ENCODE results near the gene GPATCH2L.

Gene GPATCH2L

GRCh38 chr14:76193696-76194095 lies 42.0 kb downstream of the GPATCH2L start:
- H3K4me1 Mint-ChIP-seq, result peaks cover 5% of the 10 kb centered on the region
- peaks cover 47% of the 10 kb centered on the region for H3K36me3 Mint-ChIP-seq (ENCODE audit: insufficient read depth)
- no peaks in the 10 kb centered on the region for H3K27me3 Mint-ChIP-seq
- DNase-seq (ENCODE audit: low spot score in 2 of 2) (no peak), ATAC-seq (replicated peaks; ENCODE audit: extremely low read depth, poor library complexity, severe bottlenecking) (no peak)
- no peak overlapping the region for H3K27ac Mint-ChIP-seq (ENCODE audit: low read depth)
- H3K9me3 Mint-ChIP-seq, result no peaks in the 10 kb centered on the region
- no peak overlapping the region for H3K4me3 Mint-ChIP-seq

- Mint-ChIP-seq H3K36me3 (ENCODE audit: insufficient read depth) (peaks cover 47% of the 10 kb centered on the region), H3K9me3 (no peaks in the 10 kb centered on the region), H3K27me3 (no peaks in the 10 kb centered on the region), H3K27ac (ENCODE audit: low read depth) (no peak overlapping the region), H3K4me3 (no peak overlapping the region), H3K4me1 (no peaks in the 10 kb centered on the region)
- ATAC-seq (replicated peaks; ENCODE audit: extremely low read depth, poor library complexity, severe bottlenecking) (no peak), DNase-seq (ENCODE audit: low spot score in 2 of 2) (no peak)
These were observed 42.6 kb downstream of the GPATCH2L start for GRCh38 chr14:76194327-76194726.

GRCh38 chr14:76195003-76195402 lies 43.3 kb downstream of the GPATCH2L start:
- Mint-ChIP-seq H3K36me3 (ENCODE audit: insufficient read depth) (peaks cover 48% of the 10 kb centered on the region), H3K27me3 (no peaks in the 10 kb centered on the region), H3K4me1 (no peaks in the 10 kb centered on the region), H3K9me3 (no peaks in the 10 kb centered on the region), H3K27ac (ENCODE audit: low read depth) (no peak overlapping the region), H3K4me3 (no peak overlapping the region)
- no peak for DNase-seq (ENCODE audit: low spot score in 2 of 2)
- ATAC-seq (replicated peaks; ENCODE audit: extremely low read depth, poor library complexity, severe bottlenecking), result no peak

DNA sequence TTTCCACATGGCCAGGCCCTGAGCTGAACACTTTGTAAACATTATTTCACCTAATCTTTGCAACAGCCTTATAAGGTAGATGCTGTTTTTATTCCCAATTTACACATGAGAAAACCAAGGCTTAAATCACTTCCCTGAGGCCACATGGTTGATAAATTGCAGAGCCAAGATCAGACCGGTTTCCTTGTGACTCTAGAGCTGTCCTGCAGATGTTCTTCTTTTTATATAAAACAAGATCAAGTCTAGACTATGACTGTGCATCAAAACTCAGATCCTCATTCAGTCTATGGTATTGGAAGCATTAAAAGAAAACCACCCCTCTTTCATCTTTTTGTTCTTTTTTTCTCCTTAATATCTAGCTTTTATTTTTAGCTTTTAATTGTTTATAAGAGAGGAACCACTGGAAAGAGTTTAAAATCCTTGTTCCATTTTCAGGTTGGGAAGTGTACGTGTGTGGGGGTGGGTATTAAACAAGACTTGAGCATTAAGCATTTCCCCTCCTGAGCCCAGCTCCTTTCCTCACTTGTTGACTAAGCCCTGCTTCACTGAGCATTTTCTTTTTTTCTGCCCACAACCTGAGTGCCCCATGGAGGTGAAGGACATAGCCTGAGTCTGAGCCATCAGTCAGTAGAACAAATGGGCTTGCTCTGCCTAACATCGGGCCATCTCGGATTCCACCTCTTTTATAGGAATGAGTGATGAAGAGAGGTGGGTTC lies 45.4 kb downstream of the GPATCH2L start:
- DNase-seq (ENCODE audit: low spot score in 2 of 2) (no peak), ATAC-seq (replicated peaks; ENCODE audit: extremely low read depth, poor library complexity, severe bottlenecking) (no peak)
- Mint-ChIP-seq H3K27ac (ENCODE audit: low read depth) (no peak overlapping the region), H3K36me3 (ENCODE audit: insufficient read depth) (peaks cover 45% of the 10 kb centered on the region), H3K9me3 (no peaks in the 10 kb centered on the region), H3K27me3 (no peaks in the 10 kb centered on the region), H3K4me1 (no peaks in the 10 kb centered on the region), H3K4me3 (no peak overlapping the region)

DNA sequence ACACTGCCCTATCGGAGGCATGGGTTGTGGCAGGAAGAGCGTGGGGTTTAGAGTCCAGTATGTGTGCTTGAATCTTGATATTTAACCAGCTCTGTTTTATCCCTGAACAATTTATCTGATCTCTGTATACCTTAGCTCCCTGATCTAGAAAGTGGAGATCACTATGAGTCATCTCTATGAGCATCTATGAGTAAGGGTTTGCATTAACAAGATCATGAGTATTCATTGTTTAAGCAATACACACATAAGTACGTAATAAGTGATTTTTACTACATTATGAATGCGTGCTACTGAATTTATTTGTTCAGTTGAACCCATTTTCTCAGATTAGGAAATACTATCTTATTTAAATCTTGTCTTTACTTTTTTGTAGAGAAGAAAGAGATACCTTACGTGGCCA lies 49.4 kb downstream of the GPATCH2L start:
- DNase-seq (ENCODE audit: low spot score in 2 of 2), result no peak
- Mint-ChIP-seq H3K4me1 (no peaks in the 10 kb centered on the region), H3K27ac (ENCODE audit: low read depth) (no peak overlapping the region), H3K27me3 (no peaks in the 10 kb centered on the region), H3K9me3 (no peaks in the 10 kb centered on the region), H3K36me3 (ENCODE audit: insufficient read depth) (peaks cover 45% of the 10 kb centered on the region), H3K4me3 (no peak overlapping the region)
- no peak for ATAC-seq (replicated peaks; ENCODE audit: extremely low read depth, poor library complexity, severe bottlenecking)

GRCh38 chr14:76203086-76204001 lies 51.6 kb downstream of the GPATCH2L start:
- Mint-ChIP-seq H3K27me3 (no peaks in the 10 kb centered on the region), H3K36me3 (ENCODE audit: insufficient read depth) (peaks cover 30% of the 10 kb centered on the region), H3K9me3 (no peaks in the 10 kb centered on the region), H3K4me1 (no peaks in the 10 kb centered on the region), H3K27ac (ENCODE audit: low read depth) (no peak overlapping the region), H3K4me3 (no peak overlapping the region)
- no peak for ATAC-seq (replicated peaks; ENCODE audit: extremely low read depth, poor library complexity, severe bottlenecking)
- no peak for DNase-seq (ENCODE audit: low spot score in 2 of 2)

DNA sequence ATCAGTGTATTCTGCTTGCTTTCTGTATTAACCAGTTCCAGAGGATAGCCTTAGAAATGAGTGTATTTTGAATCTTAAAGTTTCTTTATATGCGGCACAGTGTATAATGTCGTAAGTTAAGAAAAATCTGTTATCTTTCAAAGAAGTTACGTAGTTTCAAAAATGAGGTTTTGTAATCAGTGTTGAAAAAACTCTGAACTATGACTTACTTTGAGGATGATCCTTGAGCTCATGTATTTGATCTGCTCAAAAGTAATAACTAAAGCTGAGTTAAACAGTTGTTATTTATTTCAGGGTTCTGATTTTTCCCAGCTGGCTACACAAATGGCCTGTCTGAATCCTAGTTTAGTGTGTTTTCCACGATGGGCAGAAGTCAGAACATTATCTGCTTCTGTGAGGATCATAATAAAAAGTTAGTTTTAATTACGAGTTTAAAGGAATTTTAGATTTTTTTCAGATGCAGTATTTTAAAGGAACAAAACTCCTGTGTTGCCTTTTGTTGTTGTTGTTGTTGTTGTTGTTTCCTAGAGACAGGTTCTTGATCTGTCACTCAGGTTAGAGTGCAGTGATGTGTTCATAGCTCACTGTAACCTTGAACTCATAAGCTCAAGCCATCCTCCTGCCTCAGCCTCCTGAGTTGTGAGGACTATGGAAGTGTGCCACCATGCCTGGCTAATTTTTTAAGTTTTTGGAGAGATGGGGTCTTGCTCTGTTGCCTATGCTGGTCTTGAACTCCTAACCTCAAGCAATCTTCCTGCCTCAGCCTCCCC lies 52.9 kb downstream of the GPATCH2L start:
- Mint-ChIP-seq H3K4me3 (no peak overlapping the region), H3K27ac (ENCODE audit: low read depth) (no peak overlapping the region), H3K9me3 (no peaks in the 10 kb centered on the region), H3K36me3 (ENCODE audit: insufficient read depth) (peaks cover 28% of the 10 kb centered on the region), H3K27me3 (no peaks in the 10 kb centered on the region), H3K4me1 (no peaks in the 10 kb centered on the region)
- DNase-seq (ENCODE audit: low spot score in 2 of 2) (no peak), ATAC-seq (replicated peaks; ENCODE audit: extremely low read depth, poor library complexity, severe bottlenecking) (no peak)

DNA sequence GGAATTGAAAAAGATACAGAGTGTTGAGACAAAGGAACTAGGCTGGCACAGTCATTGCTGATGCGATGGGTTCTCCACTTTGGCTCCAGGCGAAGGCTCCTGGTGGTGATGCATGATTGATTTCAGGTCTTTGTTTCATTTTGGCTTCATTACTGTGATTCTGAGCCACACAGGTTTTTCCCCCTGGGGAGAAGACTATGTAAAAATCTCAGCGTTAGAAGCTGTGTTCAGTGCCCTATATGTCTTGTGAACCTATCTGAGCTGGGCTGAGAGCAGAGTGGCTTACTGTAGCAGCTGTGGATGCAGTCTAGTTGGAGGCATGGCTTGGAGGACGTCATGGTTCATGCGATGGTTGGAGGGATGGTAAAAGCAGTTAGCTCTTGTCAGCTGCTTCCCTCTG lies 54.0 kb downstream of the GPATCH2L start:
- no peak overlapping the region for H3K4me3 Mint-ChIP-seq
- DNase-seq (ENCODE audit: low spot score in 2 of 2), result no peak
- no peaks in the 10 kb centered on the region for H3K4me1 Mint-ChIP-seq
- no peak overlapping the region for H3K27ac Mint-ChIP-seq (ENCODE audit: low read depth)
- H3K27me3 Mint-ChIP-seq, result no peaks in the 10 kb centered on the region
- ATAC-seq (replicated peaks; ENCODE audit: extremely low read depth, poor library complexity, severe bottlenecking), result no peak
- peaks cover 18% of the 10 kb centered on the region for H3K36me3 Mint-ChIP-seq (ENCODE audit: insufficient read depth)
- no peaks in the 10 kb centered on the region for H3K9me3 Mint-ChIP-seq

- no peak overlapping the region for H3K4me3 Mint-ChIP-seq
- no peaks in the 10 kb centered on the region for H3K4me1 Mint-ChIP-seq
- peaks cover 8% of the 10 kb centered on the region for H3K36me3 Mint-ChIP-seq (ENCODE audit: insufficient read depth)
- no peaks in the 10 kb centered on the region for H3K27me3 Mint-ChIP-seq
- DNase-seq (ENCODE audit: low spot score in 2 of 2), result no peak
- H3K9me3 Mint-ChIP-seq, result no peaks in the 10 kb centered on the region
- ATAC-seq (replicated peaks; ENCODE audit: extremely low read depth, poor library complexity, severe bottlenecking), result no peak
- no peak overlapping the region for H3K27ac Mint-ChIP-seq (ENCODE audit: low read depth)
These were observed 56.6 kb downstream of the GPATCH2L start for GRCh38 chr14:76208340-76208739.

GRCh38 chr14:76212242-76212641 lies 60.5 kb downstream of the GPATCH2L start:
- Mint-ChIP-seq H3K36me3 (ENCODE audit: insufficient read depth) (no peaks in the 10 kb centered on the region), H3K27me3 (no peaks in the 10 kb centered on the region), H3K4me1 (no peaks in the 10 kb centered on the region), H3K4me3 (no peak overlapping the region), H3K27ac (ENCODE audit: low read depth) (no peak overlapping the region), H3K9me3 (no peaks in the 10 kb centered on the region)
- DNase-seq (ENCODE audit: low spot score in 2 of 2), result no peak
- ATAC-seq (replicated peaks; ENCODE audit: extremely low read depth, poor library complexity, severe bottlenecking), result no peak

DNA sequence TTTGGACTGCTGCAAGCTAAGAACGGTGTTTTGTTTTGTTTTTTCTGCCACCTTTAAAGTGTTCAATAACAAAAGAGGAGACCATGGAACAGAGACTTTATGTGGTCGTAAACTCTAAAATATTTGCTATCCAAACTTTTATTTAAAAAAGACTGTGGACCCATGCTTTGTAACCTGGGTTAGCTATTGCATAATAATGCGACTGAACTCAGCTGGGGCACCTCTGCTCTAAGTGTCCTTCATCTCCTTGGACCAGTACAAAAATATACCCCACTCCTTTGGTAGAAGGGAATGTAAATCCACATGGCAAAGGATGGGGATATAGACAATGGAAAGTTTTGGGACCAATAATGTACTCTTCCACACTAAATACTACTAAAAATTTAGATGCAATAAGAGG lies 65.5 kb downstream of the GPATCH2L start:
- Mint-ChIP-seq H3K27me3 (no peaks in the 10 kb centered on the region), H3K27ac (ENCODE audit: low read depth) (no peak overlapping the region), H3K4me1 (no peaks in the 10 kb centered on the region), H3K9me3 (no peaks in the 10 kb centered on the region), H3K36me3 (ENCODE audit: insufficient read depth) (no peaks in the 10 kb centered on the region), H3K4me3 (no peak overlapping the region)
- DNase-seq (ENCODE audit: low spot score in 2 of 2) (no peak), ATAC-seq (replicated peaks; ENCODE audit: extremely low read depth, poor library complexity, severe bottlenecking) (no peak)

DNA sequence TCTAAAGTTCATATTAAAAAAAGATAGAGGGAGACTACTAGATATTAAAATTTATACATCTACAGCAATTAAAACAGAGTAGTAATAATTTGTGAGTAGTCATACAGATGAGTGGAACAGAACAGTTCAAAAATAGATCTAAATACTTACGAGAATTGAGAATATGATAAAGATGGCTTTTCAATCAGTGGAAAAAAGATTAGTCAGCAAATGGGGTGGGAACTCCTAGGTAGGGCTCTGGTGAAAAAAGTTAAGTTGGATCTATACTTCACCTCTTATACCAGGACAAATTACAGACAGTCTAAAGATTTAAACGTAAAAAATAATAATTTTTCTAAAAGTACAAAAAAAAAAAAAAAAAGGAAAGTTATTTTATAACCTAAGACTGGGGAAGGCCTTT lies 66.9 kb downstream of the GPATCH2L start:
- DNase-seq (ENCODE audit: low spot score in 2 of 2), result no peak

More for the DNA sequence above, 66.9 kb downstream of the GPATCH2L start:
- no peaks in the 10 kb centered on the region for H3K36me3 Mint-ChIP-seq (ENCODE audit: insufficient read depth)
- H3K4me3 Mint-ChIP-seq, result no peak overlapping the region
- H3K4me1 Mint-ChIP-seq, result no peaks in the 10 kb centered on the region
- H3K27me3 Mint-ChIP-seq, result no peaks in the 10 kb centered on the region
- no peaks in the 10 kb centered on the region for H3K9me3 Mint-ChIP-seq
- H3K27ac Mint-ChIP-seq (ENCODE audit: low read depth), result no peak overlapping the region
- no peak for ATAC-seq (replicated peaks; ENCODE audit: extremely low read depth, poor library complexity, severe bottlenecking)
